ENCODE data around the gene VHLL. TPM values are rescaled to one million over a fixed set of nuclear protein-coding genes. Genes with fewer than 3 reads are reported as not detected.

Gene VHLL
- total RNA-seq, result under 1 TPM in 1 of 2 donors, not detected in 1; 0.67 TPM
- not detected for polyA plus RNA-seq

DNA sequence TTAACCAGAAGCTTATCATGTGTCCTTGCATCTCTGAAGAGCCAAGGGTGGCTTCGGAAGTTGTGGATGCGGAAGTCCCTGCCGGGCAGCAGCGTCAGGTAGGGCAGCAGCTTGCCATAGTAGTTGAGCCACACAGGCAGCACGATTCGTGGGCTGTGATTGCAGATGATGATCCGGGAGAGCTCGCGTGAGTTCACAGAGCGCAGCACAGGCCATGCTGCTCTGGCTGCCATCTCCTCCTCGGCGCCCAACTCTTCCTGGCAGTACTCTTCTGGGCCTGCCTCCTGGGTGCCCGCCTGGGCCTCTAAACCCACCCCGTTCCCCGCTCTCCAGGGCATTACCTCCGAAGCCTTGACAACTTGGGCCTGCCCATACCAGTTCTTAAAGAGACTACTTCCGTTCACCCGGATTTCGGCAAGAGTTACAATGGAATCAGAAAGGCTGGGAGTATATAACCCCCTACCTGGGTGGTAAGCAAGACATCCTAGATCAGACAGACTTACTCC, at the start of gene VHLL:
VHLL (minus strand) TSS at position 456 of the 506 bp plus-strand sequence; CDS start at position 338, 118 bp downstream.
- peaks cover 0 to 2% (median 0%) of the 10 kb centered on the region in 4 donors for H3K36me3 ChIP-seq (ENCODE audit: control insufficient read depth in 4 of 4, insufficient read depth in 3 of 4, low read depth in 1 of 4, low read length in 3 of 4)
- WGBS, result 94% methylated on average over 19 of the region's 19 CpGs
- TF ChIP-seq YY1 (IDR thresholded peaks at IDR 0.05), result no peak
- peaks cover 10 to 34% (median 24%) of the 10 kb centered on the region in 4 donors for H3K4me1 ChIP-seq (ENCODE audit: control insufficient read depth in 4 of 4, insufficient read depth in 4 of 4, low read length in 3 of 4)
- no peak within 1 kb of the TSS for H3K9ac ChIP-seq (ENCODE audit: low read depth in 1 of 2, low read length in 2 of 2)
- no peaks in the 10 kb centered on the region for H3K27me3 ChIP-seq (ENCODE audit: control insufficient read depth in 4 of 4, insufficient read depth in 4 of 4, low read length in 3 of 4)
- H3K27ac ChIP-seq (ENCODE audit: low read depth in 1 of 2, low read length in 2 of 2), result no peak within 1 kb of the TSS
- no peak for DNase-seq (ENCODE audit: low spot score)
- no peak within 1 kb of the TSS for H3K4me3 ChIP-seq (ENCODE audit: low read depth in 1 of 3, low read length in 3 of 3)
- no peaks in the 10 kb centered on the region for H3K9me3 ChIP-seq (ENCODE audit: control insufficient read depth in 4 of 4, low read length in 3 of 4)

DNA sequence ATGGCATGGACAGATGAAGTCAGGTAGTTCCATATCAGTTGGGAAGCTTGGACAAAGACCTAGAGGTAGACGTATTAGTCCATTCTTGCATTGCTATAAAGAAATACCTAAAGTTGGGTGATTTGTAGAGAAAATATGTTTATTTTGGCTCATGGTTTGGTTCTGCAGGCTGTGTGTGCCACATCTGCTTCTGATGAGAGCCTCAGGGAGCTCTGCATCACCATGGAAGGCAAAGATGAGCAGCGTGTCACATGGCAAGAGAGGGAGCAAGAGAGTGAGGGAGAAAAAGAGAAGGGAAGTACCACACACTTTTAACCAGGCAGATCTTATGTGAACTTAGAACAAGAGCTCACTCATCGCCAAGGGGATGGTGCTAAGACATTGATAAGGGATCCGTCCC, 48.2 kb upstream of the VHLL start:
- no peak for DNase-seq (ENCODE audit: low spot score)
- Histone ChIP-seq H3K9me3 (ENCODE audit: control insufficient read depth in 4 of 4, low read length in 3 of 4) (no peaks in the 10 kb centered on the region), H3K27me3 (ENCODE audit: control insufficient read depth in 4 of 4, insufficient read depth in 4 of 4, low read length in 3 of 4) (no peaks in the 10 kb centered on the region), H3K4me3 (ENCODE audit: low read depth in 1 of 3, low read length in 3 of 3) (no peak overlapping the region), H3K27ac (ENCODE audit: low read depth in 1 of 2, low read length in 2 of 2) (no peak overlapping the region), H3K4me1 (ENCODE audit: control insufficient read depth in 4 of 4, insufficient read depth in 4 of 4, low read length in 3 of 4) (no peaks in the 10 kb centered on the region), H3K9ac (ENCODE audit: low read depth in 1 of 2, low read length in 2 of 2) (no peak overlapping the region), H3K36me3 (ENCODE audit: control insufficient read depth in 4 of 4, insufficient read depth in 3 of 4, low read depth in 1 of 4, low read length in 3 of 4) (no peaks in the 10 kb centered on the region)
- 86% methylated on average over 4 of the region's 4 CpGs for WGBS
- TF ChIP-seq JUND (IDR thresholded peaks at IDR 0.05) (no peak), FOXA1 (IDR thresholded peaks at IDR 0.05) (no peak), TAF1 (conservative IDR thresholded peaks at IDR 0.05) (no peak), FOXA2 (IDR thresholded peaks at IDR 0.05) (no peak), GABPA (IDR thresholded peaks at IDR 0.05 in 1 of 2, conservative IDR thresholded peaks at IDR 0.05 in 1 of 2) (no peak), NR2F2 (IDR thresholded peaks at IDR 0.05) (no peak), RXRA (IDR thresholded peaks at IDR 0.05) (no peak), HNF4G (IDR thresholded peaks at IDR 0.05) (no peak), RAD21 (IDR thresholded peaks at IDR 0.05) (no peak), SP1 (IDR thresholded peaks at IDR 0.05) (no peak), YY1 (IDR thresholded peaks at IDR 0.05) (no peak), REST (IDR thresholded peaks at IDR 0.05) (no peak), EGR1 (IDR thresholded peaks at IDR 0.05; ENCODE audit: low read depth in 2 of 2) (no peak), HNF4A (conservative IDR thresholded peaks at IDR 0.05) (no peak)
- TF ChIP-seq, protein P1, sequence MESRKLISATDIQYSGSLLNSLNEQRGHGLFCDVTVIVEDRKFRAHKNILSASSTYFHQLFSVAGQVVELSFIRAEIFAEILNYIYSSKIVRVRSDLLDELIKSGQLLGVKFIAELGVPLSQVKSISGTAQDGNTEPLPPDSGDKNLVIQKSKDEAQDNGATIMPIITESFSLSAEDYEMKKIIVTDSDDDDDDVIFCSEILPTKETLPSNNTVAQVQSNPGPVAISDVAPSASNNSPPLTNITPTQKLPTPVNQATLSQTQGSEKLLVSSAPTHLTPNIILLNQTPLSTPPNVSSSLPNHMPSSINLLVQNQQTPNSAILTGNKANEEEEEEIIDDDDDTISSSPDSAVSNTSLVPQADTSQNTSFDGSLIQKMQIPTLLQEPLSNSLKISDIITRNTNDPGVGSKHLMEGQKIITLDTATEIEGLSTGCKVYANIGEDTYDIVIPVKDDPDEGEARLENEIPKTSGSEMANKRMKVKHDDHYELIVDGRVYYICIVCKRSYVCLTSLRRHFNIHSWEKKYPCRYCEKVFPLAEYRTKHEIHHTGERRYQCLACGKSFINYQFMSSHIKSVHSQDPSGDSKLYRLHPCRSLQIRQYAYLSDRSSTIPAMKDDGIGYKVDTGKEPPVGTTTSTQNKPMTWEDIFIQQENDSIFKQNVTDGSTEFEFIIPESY (IDR thresholded peaks at IDR 0.05), result no peak
- TF ChIP-seq, protein P2, sequence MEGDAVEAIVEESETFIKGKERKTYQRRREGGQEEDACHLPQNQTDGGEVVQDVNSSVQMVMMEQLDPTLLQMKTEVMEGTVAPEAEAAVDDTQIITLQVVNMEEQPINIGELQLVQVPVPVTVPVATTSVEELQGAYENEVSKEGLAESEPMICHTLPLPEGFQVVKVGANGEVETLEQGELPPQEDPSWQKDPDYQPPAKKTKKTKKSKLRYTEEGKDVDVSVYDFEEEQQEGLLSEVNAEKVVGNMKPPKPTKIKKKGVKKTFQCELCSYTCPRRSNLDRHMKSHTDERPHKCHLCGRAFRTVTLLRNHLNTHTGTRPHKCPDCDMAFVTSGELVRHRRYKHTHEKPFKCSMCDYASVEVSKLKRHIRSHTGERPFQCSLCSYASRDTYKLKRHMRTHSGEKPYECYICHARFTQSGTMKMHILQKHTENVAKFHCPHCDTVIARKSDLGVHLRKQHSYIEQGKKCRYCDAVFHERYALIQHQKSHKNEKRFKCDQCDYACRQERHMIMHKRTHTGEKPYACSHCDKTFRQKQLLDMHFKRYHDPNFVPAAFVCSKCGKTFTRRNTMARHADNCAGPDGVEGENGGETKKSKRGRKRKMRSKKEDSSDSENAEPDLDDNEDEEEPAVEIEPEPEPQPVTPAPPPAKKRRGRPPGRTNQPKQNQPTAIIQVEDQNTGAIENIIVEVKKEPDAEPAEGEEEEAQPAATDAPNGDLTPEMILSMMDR (IDR thresholded peaks at IDR 0.05; ENCODE audit: low read depth, low read length, missing input control), result no peak
- TF ChIP-seq, protein P3, sequence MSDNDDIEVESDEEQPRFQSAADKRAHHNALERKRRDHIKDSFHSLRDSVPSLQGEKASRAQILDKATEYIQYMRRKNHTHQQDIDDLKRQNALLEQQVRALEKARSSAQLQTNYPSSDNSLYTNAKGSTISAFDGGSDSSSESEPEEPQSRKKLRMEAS (IDR thresholded peaks at IDR 0.05), result no peak
- TF ChIP-seq, protein P4, sequence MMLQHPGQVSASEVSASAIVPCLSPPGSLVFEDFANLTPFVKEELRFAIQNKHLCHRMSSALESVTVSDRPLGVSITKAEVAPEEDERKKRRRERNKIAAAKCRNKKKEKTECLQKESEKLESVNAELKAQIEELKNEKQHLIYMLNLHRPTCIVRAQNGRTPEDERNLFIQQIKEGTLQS (IDR thresholded peaks at IDR 0.05), result no peak
